DMS153 treated with DMSO at 0.1 percent for 48 hours (cell line): ENCODE data around the gene C3.
A peak's percentile ranks its signal among the peaks of the same experiment; 100 is the strongest.

ENCODE experiments used
- DNase-seq: peaks from one replicate; lab custom pipeline; 2025; ENCODE audit not compliant: unreplicated experiment; lab: John Stamatoyannopoulos, UW

Gene C3

GRCh38 chr19:6731822-6732221 lies 11.4 kb upstream of the C3 start:
- no peak for DNase-seq

GRCh38 chr19:6730941-6731670 lies 10.7 kb upstream of the C3 start:
- no peak for DNase-seq

GRCh38 chr19:6730153-6730804 lies 9.8 kb upstream of the C3 start:
- peak; percentile 11 for DNase-seq

GRCh38 chr19:6729573-6730152 lies 9.2 kb upstream of the C3 start:
- no peak for DNase-seq

- DNase-seq, result no peak
Measured at GRCh38 chr19:6728346-6728745, 7.9 kb upstream of the C3 start.

GRCh38 chr19:6725513-6726231 lies 5.2 kb upstream of the C3 start:
- DNase-seq, result no peak

GRCh38 chr19:6724631-6725492 lies 4.4 kb upstream of the C3 start:
- no peak for DNase-seq

- DNase-seq, result no peak
Measured at GRCh38 chr19:6723738-6724137, 3.3 kb upstream of the C3 start.

GRCh38 chr19:6723108-6723618 lies 2.7 kb upstream of the C3 start:
- no peak for DNase-seq

GRCh38 chr19:6721773-6722172 lies 1.3 kb upstream of the C3 start:
- DNase-seq, result no peak

- DNase-seq, result no peak
Measured at GRCh38 chr19:6721138-6721474, 656 bp upstream of the C3 start.

GRCh38 chr19:6719992-6720368 lies 470 bp downstream of the C3 start:
- no peak for DNase-seq

- no peak for DNase-seq
Measured at GRCh38 chr19:6719540-6719861, 949 bp downstream of the C3 start.

GRCh38 chr19:6718741-6719539 lies 1.5 kb downstream of the C3 start:
- no peak for DNase-seq

GRCh38 chr19:6718111-6718740 lies 2.2 kb downstream of the C3 start:
- DNase-seq, result no peak

GRCh38 chr19:6717441-6717971 lies 2.9 kb downstream of the C3 start:
- no peak for DNase-seq

- DNase-seq, result no peak
Measured at GRCh38 chr19:6717036-6717435, 3.4 kb downstream of the C3 start.

- DNase-seq, result no peak
Measured at GRCh38 chr19:6716610-6716970, 3.9 kb downstream of the C3 start.

GRCh38 chr19:6714749-6715555 lies 5.5 kb downstream of the C3 start:
- DNase-seq, result no peak
